NCI-H82 (cell line): ENCODE results near the gene PLS3.
"Not testable (repeated sequence)": the region's sequence is repeated elsewhere in the genome, so short reads cannot be mapped to it uniquely, and the experiment has no call there.

Experiments
- DNase-seq: peaks from one replicate; lab custom pipeline; 2025; lab: John Stamatoyannopoulos, UW

Gene PLS3, protein sequence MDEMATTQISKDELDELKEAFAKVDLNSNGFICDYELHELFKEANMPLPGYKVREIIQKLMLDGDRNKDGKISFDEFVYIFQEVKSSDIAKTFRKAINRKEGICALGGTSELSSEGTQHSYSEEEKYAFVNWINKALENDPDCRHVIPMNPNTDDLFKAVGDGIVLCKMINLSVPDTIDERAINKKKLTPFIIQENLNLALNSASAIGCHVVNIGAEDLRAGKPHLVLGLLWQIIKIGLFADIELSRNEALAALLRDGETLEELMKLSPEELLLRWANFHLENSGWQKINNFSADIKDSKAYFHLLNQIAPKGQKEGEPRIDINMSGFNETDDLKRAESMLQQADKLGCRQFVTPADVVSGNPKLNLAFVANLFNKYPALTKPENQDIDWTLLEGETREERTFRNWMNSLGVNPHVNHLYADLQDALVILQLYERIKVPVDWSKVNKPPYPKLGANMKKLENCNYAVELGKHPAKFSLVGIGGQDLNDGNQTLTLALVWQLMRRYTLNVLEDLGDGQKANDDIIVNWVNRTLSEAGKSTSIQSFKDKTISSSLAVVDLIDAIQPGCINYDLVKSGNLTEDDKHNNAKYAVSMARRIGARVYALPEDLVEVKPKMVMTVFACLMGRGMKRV

DNA sequence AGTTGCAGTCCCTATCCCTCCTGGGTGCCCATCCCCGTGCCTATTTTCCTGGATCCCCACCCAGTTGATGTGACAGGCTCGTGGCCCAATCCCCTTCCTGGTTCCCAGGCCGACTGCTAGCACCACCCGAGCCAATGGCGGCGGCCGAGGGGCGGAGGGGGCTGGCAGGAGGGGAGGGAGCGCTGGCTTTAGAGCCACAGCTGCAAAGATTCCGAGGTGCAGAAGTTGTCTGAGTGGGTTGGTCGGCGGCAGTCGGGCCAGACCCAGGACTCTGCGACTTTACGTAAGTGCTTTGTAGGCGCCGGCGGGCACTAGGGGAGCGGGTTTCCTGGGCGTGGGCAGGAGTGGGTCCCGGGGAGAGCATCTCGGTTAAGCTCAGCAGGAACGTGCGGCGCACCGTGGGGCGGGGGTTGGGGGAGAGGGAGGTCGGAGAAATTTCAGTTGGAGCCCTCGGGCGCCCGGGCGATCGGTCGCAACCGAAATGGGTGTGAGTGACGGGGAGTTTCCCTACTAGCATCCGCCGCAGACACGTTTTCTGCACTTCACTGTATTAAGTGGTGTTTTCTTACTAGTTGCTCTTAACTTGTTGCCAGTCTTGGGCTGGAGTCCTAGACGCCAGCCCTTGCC lies at the start of gene PLS3:
PLS3 (plus strand) TSS at position 197 of the 627 bp plus-strand sequence. CDS start 49,077 bp downstream, outside the sequence.
- DNase-seq = peak; percentile 88

DNA sequence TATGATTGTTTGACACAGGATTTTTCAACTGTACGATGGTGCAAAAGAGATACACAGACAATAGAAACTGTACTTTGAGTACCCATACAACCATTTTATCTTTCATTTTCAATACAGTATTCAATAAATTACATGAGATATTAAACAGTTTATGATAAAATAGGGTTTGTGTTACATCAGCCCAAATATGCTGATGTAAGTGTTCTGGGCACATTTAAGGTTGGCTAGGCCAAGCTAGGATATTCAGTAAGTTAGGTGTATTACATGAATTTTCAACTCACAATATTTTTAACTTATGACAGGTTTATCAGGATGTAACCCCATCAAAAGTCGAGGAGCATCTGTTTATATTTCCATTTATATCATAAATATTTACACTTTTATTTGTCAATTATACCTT lies 42.9 kb upstream of the PLS3 start:
- DNase-seq = no peak

DNA sequence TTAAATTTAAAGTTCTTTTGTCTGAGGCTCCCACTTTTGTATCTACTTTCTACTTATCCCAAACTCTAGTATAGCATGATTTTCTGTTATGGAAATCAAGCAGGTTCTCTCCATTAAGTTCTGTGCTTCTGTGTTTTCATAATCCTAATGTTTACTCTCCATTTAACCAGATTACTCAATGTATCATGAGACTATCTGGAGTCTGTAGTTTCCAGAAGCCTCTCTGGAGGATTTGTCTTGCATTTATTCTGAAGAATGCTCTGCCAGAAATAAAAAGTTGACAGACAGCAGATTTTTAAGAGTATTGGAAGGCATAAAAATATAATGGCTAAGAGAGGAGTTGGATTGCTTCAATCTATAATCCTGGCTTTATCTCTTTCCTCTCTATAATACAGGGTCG lies 39.2 kb upstream of the PLS3 start:
- peak; percentile 70 for DNase-seq

DNA sequence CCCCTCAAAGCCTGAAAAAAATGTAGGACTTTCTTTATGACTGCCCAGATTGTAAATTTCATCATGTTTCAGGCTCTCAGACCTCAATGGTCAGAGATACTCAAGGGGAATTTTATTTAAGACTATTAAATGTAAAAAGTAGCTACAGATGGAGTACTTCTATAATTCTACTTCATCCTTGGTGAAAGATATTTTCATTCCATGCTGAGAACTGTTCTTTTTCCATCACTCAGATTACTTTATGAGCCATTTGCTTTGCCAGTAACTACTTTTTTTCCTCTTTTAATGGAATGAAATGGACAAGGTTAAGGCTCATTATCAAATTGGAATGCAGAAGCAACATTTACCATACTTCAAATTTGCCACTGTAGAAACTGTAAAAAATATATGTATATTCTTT lies 38.0 kb upstream of the PLS3 start:
- no peak for DNase-seq

DNA sequence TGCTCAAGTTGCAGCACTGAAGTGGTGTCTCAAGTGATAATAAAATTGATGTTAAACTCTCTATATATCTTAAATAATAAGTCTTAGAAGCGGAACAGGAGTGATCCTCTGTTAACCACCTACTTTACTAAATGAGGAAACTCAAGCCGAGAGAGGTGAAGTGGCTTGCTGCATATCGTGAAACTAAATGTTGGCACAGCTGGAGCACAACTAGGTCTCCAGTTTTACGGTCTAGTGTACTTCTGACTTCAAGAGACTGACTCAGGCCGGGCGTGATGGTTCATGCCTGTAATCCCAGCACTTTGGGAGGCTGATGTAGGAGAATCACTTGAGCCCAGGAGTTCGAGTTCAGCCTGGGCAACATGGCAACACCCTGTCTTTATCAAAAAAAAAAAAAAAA lies 35.5 kb upstream of the PLS3 start:
- no peak for DNase-seq

DNA sequence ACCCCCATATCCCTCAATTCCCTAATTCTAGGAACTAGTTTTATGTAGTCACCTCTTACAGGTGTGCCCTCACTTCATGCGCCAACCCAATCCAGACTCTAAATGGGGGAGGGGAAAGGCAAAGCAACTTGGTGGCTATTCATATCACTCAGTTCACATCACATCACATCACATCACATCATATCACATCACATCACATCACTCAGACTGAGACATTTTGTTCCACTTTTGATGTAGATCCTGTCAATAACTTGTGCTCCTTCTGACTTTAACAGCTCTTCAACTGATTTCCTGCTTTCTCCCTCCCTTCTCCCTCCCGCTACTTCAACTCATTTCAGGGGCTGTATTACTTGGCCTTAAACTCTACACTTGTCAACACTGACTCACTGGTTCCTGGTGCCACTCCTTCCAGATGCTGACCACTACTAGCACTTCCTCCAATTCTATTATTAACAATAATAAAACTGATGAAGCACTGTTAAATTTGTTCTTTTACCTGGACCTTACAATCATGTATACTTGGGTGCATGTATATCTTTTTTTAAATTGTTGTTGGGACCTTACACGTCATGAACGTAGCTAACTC lies 29.1 kb upstream of the PLS3 start:
- DNase-seq = no peak

DNA sequence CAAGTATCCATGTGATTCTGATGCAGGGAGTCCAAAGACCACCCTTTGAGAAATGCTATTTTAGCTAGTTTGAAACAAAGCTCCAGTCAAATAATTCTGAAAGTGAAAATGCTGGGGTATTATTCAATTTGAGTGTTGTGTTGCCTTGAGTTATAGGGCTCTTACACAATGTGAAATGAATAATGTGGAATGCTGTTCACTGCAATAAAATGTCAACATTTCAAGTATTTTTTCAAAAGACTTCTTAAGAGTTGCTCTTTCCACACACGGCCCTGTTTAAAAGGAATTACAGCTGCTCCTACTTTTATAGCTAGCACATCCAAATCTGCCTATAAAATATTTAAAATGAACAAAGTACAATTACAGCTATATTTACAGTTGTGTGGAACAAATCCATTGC lies 27.5 kb upstream of the PLS3 start:
- DNase-seq = no peak

DNA sequence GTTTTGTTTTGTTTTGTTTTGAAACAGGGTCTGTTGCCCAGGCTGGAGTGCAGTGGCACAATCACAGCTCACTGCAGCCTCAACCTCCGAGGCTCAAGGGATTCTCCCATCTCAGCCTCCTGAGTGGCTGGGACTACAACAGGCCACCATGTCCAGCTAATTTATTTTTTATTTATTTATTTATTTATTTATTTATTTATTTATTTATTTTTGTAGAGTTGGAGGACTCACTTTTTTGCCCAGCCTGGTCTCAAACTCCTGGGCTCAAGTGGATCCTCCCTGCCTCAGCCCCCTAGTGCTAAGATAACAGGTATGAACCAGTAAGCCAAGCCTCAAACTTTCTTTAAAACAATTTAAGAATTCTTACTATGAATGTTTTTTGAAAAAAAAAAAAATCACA lies 26.6 kb upstream of the PLS3 start:
- no peak for DNase-seq

DNA sequence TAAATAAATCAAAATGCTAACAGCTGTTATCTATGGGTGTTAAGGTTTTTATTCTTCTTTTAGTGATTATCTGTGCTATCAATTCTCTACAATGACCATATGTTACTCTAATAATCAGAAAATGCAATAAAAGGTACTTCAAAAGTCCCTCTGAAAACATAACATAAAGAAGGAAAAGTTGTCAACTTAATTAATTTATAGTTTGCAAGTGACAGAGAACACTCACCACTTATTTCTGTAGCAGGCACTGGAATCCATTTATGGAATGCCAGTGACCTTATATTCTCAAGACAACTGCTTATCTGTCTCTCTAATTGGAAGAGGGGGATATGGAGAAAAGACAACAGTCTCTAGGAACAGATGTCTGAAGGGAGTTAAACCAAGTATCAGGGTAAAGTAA lies 25.6 kb upstream of the PLS3 start:
- DNase-seq = peak; percentile 30

DNA sequence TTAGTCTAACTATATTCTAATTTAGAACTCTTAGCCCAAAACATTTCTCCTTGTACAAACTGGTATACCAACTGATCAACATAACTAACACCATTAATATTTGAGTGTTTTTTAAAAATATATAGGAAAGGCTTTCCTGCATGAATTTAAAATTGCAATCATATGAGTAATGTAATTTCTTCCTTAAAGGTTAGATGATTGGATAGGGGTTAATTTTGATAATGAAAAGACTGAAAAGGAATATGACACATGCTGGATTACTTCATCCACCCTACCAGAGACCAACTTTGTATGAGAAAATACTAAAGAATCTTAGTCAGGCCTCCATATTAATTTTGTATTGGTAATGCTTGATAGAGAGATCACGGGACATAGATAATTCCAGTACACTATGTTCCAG lies 25.1 kb upstream of the PLS3 start:
- no peak for DNase-seq

DNA sequence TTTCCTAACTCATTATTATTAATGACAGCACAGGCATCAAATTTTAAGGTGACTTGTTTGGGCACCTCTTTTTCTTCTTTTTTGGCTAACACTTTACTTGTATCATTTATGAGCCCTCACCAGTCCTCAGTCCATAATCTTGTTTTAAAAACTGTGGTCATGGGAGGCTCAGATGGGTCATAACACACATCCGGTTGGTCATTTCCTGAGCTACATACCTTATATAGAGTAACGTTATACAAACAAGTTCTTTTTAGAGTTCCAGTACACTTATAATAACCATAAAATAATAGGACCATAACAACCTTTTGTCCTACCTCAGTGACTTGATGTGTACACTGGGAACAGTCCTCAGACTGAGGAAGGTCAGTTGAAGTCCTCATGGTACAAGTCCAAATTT lies 21.1 kb upstream of the PLS3 start:
- DNase-seq = no peak

DNA sequence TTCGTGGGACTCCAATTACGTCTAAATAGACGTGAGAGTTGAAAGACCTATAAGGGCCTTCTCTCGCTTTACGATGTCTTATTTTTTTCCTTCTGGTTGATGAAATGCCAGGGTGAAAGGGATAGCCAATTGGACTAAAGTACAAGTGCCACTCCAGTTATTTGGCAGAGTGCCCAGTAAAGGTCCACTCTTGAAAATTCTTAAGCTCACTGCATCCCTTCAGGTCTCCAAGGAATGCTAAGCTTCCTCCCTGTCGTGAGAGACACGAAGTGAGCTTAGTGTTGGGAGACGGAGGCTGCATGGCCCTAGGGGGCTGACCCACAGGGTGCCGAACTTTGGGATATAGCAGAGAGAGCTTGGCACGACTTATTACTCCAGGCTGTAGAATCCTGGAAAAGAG lies 19.9 kb upstream of the PLS3 start:
- not testable (repeated sequence) for DNase-seq

DNA sequence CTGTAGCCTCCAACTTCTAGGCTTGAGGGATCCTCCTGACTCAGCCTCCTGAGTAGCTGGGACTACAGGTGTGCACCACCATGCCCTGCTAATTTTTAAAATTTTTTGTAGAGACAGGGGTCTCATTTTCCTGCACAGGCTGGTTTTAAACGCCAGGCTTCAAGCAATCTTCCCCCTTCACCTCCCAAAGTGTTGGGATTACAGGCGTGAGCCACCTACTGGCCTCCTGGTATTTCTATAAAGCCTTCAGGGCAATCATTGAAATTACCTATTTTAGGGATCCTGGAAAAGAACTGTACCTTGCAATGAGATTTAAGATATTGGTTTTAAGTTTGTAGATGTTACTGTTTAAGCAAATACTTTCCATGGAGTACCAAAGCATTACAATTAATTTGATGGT lies 13.5 kb upstream of the PLS3 start:
- peak; percentile 45 for DNase-seq

DNA sequence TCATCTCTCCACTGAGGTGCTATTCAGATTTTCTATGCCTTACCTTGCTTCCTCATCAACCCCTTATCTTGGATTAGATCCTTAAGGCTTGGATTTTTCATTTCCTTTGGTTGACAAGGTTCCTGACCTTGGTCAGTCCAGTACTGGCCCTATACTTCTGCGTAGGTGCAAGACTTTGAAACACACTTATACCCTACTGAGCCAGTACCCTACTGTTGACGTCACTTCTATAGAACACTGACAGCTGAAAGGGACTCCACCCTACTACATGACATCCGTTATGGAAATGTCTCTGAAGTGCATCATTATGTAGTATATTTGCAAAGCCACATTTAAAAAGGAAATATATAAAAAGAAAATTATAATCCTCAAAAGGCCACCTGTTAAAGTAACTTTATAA lies 12.0 kb upstream of the PLS3 start:
- no peak for DNase-seq

DNA sequence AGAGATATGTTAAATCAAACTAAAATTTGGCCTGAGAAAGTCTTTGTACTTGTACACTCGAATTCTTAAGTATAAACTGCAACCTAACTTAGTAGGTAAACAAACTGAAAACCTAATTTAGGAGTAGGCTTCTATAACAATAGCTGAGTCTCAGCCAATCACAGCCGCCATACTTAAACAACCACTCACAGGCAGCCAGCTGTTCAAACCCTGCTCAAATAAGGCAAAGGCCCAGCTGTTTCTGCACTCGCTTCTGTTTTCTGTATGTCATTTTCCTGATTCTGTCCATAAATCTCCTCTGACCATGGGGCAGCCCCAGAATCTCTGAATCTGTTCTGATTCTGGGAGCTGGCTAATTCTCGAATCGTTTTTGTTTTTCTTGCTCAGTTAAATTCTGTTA lies 7.8 kb upstream of the PLS3 start:
- peak; percentile 17 for DNase-seq

DNA sequence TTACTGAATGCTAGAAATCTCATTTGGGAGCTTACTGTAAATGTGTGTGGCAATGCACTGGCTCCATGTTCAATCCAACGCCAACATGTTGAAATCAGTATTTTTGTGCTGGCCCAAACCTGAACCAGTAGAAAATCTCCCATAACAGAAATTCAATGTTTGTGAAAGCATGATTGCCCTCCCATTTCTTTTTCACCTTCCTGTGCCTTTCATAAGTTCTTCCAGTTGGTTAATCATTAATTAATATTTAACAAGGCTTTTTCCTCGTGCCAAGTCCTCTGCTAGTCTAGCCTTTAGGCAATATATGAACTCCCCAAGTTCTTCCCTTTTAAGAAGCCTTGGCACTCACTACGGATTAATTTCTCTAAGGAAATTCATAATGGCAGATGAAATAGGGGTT lies 1.3 kb upstream of the PLS3 start:
- DNase-seq = no peak

DNA sequence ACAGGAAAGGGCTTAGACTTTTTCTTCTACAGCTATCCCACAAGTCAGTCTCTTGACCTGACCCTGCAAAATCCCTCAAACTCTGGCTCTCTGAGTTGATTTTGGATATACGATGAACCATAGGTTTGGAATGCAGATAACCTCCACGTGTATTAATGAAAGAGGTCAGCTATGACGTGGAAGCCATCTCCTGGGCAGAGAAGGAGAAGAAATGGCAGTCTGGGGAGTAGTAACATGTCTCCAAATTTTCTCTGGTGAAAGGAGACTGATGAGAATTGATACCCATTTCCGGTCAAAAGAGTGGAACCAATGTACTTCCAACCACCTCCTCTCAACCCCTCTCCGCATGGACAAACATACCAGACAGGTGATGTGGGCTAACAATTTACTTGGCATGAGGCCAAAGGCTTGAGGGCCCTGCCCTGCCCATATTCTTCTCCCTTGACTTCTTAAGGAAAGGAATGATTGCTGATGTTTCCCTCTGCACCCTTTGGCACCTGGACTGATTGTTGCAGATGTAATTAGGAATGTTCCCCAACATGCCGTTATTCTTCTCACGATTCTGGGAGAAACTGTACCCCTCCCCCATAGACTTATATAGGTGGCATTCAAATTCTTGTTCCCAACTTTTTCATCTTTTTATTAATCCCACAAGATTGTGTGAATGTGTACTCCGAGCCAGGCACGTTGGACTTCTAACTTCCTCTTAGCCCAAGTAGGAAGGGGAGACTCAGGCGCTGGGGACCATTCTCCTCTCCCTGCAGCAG lies 580 bp upstream of the PLS3 start:
- DNase-seq = no peak

DNA sequence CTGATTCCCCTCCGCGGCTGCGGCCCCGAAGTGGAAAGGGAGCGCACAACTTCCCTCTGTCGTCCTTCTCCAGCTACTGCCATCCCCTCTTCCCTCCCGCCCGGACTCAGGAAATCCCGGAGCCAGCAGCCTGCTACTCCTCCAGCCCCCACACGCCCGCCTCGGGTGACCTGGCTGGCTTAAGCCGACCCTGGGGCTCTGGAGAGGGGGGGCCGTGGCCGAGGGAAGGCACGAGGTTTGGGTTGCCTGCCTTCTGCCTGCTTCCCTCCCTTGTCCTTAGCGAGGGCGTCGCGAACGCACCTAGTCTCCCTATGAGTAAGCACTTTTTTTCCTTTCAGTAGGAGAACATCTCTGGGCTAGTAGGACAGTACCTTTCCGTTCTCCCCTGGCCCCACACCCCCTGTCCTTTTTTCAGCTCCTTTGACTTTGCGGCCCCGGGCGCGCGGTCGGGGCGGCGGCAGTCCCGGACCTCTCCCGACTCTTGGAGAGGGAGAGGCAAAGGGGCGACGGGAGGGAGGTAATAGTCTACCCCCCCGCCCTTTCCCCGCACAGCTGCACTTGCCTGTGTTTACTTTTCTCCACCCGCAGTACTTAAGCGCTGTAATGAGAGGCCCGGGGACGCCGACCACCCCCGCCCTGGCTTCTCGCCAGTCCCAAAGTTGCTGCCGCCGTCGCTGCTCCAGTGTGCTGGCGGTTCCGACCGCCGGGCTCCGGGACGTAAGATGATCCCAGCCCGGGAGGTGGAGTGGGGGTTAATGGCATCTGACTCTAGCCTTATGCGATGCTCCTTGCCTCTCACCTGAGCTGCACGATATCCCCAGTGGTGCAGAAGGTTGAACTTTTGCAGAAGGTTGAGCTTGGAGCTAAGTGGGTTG lies 868 bp downstream of the PLS3 start:
- DNase-seq = peak; percentile 75

DNA sequence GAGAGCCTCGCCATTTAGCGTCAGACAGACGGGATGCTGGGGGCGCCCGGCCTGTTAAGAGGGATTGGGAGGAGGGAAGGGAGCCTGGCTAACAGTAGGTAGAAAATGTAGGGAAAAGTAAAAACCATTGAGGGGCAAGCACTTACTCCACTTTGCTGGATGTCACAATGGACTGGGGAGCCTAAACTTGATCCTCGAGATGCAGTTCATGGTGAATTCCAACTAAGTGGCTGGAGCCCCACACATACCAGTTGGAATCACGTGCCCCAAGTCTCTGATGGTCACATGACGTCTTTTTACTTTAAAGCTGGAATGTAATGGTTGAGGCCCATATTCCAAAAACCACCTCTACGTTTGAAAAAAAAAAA lies 1.5 kb downstream of the PLS3 start:
- DNase-seq = no peak

DNA sequence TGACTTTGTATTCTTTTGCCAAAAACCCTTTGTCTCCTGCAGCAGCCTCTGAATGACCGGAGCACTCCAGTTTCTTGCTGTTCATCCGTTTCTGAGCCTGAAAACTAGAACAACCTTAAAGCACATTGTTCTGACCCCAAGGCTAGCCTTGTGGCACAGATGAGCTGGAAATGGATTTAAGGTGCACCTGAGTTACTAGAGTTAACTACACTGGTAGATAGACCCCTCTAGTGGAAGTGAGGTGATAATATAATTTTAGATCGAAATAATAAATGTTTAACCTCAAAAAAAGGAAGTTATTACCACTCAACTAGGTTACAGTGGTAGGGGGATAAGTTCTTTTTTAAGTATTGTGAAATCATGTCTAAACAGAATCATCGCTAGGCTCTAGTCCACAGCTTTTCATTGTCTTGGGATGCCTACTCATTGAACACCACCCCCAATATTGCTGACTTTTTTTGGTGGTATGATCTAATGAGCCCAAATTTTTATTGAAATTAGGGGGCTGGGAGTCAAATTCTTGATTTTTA lies 2.7 kb downstream of the PLS3 start:
- peak; percentile 0 for DNase-seq

DNA sequence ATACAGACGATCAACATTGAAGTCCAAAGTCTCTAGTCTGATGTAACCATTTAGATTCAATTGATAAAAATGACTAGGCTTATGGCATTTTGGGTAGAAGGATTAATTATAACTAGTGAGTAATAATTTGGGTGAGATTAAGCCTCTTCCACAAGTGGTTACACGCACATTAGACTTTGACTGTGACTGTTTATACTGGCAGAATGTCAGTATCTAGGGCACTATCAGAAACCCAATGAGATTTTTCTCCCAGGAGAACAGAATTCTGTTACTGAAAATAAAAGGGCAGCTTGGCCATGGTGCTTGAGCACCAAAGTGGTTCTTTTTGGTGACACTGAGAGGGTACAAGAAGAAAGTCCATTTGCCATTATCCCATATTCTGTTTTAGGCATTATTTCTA lies 3.3 kb downstream of the PLS3 start:
- DNase-seq = no peak
